NCI-H2029 treated with DMSO at 0.1 percent for 48 hours (cell line): ENCODE data around the gene PSRC1.

Experiments used
- DNase-seq: peaks from one replicate; lab custom pipeline; 2025; lab: John Stamatoyannopoulos, UW

The PSRC1 gene

DNA sequence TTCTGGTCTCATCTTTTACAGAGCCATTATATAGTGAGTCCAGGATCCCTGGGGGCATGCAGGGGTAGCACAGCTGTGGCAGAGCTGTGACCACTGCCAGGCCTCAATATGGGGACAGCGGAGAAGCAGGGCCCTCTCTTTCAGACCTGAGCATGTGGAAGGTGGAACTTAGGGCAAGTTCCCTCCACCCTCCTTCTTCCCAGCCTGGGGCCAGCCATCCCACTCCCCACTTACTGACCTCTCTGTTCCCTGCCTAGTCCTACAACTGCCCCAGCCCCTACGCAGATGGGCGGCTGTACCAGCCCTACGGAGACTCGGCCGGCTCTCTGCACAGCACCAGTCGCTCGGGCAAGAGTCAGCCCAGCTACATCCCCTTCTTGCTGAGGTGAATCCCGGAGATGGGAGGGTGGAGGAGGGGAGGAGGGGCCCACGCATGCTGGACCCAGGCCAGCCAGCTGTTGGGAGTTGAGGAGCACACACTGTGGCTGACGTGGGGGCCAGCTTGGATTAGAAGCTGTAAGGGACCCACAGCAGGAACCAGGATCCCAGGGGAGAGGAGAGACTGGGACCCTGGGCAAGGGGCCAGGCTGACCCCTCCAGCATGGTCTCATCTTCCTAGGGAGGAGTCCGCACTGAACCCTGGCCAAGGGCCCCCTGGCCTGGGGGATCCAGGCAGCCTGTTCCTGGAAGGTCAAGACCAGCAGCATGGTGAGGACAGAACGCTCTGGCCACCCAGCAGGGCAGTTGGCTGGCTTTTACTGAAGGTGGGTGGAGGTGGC lies 10.7 kb downstream of the PSRC1 start:
- no peak for DNase-seq

- no peak for DNase-seq
Observed at GRCh38 chr1:109271458-109271857, 11.5 kb downstream of the PSRC1 start.

- no peak for DNase-seq
Observed at GRCh38 chr1:109270623-109271317, 12.2 kb downstream of the PSRC1 start.

DNA sequence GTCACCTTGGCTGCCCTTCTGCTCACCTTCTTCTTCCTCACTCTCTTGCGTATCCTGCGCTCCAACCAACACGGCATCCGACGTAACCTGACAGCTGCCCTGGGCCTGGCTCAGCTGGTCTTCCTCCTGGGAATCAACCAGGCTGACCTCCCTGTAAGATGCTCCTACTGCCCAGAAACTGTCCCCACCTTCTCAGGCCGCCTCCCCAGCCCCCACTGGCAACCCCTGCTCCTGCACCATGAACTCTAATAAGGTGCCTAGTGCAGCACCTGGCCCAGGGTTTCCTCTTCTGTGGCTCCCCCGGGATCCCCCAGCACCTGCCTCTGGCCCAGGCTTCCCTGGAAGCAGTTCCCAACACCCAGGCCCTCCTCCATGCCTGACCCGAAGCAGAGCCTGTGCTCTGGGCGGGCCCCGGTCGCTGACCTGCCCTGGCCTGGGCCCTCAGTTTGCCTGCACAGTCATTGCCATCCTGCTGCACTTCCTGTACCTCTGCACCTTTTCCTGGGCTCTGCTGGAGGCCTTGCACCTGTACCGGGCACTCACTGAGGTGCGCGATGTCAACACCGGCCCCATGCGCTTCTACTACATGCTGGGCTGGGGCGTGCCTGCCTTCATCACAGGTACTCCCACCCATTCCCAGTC lies 12.8 kb downstream of the PSRC1 start:
- DNase-seq: no peak

GRCh38 chr1:109269212-109269980 lies 13.5 kb downstream of the PSRC1 start:
- DNase-seq: no peak

GRCh38 chr1:109268431-109269211 lies 14.3 kb downstream of the PSRC1 start:
- no peak for DNase-seq

- DNase-seq: no peak
Observed at GRCh38 chr1:109267743-109268300, 15.1 kb downstream of the PSRC1 start.

DNA sequence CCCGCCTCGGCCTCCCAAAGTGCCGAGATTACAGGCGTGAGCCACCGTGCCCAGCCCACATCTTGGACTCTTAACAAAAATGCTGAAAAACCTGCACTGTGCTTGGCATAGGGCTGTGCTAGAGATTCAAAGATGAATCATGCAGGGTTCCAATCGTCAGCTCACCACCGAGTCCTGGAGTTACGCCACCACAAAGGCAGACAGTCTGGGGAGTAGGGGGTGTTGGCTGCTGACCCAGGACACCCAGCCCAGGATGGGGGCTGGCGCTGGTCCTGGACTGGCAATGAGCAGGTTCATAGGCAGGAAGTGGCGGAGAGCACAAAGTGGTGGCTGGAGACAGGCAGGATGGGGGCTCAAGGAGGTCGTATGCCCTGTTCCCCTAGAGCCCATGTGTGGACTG lies 16.0 kb downstream of the PSRC1 start:
- no peak for DNase-seq

GRCh38 chr1:109265741-109266330 lies 17.1 kb downstream of the PSRC1 start:
- no peak for DNase-seq

- DNase-seq: no peak
Observed at GRCh38 chr1:109265016-109265415, 17.9 kb downstream of the PSRC1 start.

- DNase-seq: no peak
Observed at GRCh38 chr1:109264379-109264755, 18.6 kb downstream of the PSRC1 start.

DNA sequence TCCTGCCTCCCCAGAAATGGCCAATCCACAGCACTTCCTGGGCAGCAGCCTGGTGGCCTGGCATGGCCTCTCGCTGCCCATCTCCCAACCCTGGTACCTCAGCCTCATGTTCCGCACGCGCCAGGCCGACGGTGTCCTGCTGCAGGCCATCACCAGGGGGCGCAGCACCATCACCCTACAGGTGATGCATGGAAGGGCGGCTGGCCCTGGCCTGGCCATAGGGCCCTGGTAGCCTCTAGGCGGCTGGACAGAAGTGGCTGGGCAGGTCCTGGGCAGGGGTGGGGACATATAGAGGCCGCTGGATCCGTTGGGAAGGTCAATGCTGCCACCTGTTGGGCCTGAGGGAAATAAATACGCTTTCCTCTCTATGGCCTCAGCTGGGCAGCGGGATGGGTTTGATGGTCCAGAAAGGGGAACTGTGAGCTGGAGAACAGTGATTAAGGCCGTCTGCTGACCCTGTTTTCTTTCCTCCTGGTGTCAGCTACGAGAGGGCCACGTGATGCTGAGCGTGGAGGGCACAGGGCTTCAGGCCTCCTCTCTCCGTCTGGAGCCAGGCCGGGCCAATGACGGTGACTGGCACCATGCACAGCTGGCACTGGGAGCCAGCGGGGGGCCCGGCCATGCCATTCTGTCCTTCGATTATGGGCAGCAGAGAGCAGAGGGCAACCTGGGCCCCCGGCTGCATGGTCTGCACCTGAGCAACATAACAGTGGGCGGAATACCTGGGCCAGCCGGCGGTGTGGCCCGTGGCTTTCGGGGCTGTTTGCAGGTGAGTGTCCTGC lies 19.2 kb downstream of the PSRC1 start:
- DNase-seq: no peak

DNA sequence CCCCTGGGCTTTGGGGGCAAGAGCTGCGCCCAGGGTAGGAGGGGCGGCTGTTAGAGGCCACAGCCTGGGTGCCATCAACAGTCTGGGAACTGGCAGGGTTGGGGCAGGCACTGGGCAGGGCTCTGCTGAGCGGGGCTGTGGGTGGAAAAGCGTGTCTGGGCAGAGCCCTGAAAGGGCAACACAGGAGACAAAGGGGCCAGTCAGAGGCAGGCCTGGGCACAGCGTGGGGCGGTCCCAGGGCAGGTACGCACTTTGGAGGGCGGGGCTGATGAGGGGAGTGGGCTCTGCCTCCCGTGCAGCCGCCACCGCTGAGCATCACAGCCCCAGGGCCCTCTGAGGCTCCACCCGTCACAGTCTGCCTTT lies 19.7 kb downstream of the PSRC1 start:
- DNase-seq: no peak

DNA sequence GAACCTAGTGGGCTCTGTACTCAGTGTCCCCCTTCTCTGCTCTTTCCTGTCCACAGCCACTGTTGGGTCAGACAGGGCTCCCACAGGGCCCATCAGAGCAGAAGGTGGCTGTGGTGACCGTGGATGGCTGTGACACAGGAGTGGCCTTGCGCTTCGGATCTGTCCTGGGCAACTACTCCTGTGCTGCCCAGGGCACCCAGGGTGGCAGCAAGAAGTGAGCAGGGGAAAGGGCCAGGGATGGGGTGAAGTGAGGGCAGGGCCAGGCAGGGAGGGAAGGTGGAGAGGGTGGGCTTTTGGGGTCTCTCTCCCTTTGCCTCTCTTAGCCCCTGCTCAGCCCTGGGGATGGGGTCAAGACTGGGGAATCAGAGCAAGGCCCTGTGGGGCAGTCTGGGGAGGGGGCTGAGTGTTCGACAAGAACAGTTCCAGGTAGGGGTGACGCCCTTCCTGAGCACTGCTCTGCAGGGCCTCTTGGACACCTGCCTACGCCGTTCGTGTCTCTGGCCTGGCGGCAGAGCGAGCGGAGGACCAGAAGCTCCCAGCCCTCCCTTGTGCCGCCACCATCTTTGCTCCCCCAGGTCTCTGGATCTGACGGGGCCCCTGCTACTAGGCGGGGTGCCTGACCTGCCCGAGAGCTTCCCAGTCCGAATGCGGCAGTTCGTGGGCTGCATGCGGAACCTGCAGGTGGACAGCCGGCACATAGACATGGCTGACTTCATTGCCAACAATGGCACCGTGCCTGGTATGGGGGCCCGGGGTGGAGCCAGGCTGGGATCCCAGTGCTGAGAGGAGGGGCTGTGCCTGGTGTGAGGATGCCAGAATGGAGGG lies 20.5 kb downstream of the PSRC1 start:
- DNase-seq: no peak

- DNase-seq: no peak
Observed at GRCh38 chr1:109261578-109261977, 21.4 kb downstream of the PSRC1 start.

- DNase-seq: no peak
Observed at GRCh38 chr1:109261006-109261405, 21.9 kb downstream of the PSRC1 start.

DNA sequence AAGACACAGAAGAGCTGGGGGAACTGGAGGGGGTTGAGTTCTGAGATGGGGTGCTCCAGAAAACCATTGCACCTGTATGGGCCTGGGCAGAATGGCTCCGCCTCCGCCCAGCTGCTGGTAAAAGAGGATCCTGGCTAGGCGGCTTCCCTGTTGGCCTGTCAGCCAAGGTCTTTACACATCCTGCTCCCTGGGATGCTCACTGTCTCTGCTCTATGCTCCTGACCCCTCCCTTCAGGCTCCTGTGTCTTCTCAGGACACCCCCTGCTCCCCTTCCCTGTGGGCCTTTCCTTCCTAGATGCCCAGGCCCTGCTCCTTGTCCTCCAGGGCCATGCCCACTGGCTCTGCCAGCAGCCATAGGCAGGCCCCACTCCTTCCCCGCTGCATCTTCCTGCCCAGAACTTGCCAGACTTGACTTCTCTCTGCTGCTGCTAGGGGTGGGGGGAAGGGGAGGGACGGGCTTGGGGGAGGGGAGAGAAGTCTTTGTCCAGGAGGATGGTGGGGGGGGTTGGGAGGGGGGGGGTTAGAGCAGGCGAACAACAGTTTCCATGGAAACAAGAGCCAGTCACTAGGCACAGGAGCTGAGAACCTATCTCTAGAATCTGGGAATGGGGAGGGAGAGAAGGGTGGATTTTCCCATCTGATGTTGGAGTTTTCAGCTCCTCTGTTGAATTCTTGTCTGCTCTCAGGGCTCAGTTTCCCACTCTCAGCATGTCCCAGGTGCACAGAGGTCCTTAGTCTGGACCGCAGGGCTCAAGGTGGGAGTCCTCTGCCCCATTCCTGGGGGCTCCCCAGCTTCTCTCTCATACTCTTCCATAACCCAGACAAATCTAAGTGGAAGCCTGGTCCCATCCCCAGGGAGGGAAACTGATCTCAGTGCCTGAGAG lies 23.0 kb downstream of the PSRC1 start:
- no peak for DNase-seq
